HEK293T (cell line): ENCODE results near the gene TTC28.

Experiments used
- BHLHE40 ChIP-seq: fragments of 450-650 bp; IDR thresholded peaks from 2 replicates; pipeline ENCODE4 v1.6.1; 2016; ENCODE audit warnings: mild to moderate bottlenecking, moderate library complexity, borderline replicate concordance
- ELF4 ChIP-seq: fragments of 450-650 bp; IDR thresholded peaks from 2 replicates; pipeline ENCODE4 v1.6.1; 2017; ENCODE audit warnings: antibody characterized with exemption
- FOXA1 ChIP-seq: fragments of 450-650 bp; IDR thresholded peaks from 2 replicates; pipeline ENCODE4 v1.6.1; 2016; ENCODE audit warnings: mild to moderate bottlenecking
- FOXM1 ChIP-seq: fragments of 450-650 bp; IDR thresholded peaks from 2 replicates; pipeline ENCODE4 v1.6.1; 2017; ENCODE audit warnings: mild to moderate bottlenecking, borderline replicate concordance
- L3MBTL2 ChIP-seq: fragments of 450-650 bp; conservative IDR thresholded peaks from 2 replicates; pipeline ENCODE4 v1.6.1; 2016; ENCODE audit warnings: mild to moderate bottlenecking
- LEF1 ChIP-seq: fragments of 450-650 bp; IDR thresholded peaks from 2 replicates; pipeline ENCODE4 v1.6.1; 2017; ENCODE audit warnings: mild to moderate bottlenecking, borderline replicate concordance
- NFRKB ChIP-seq: fragments of 450-650 bp; IDR thresholded peaks from 2 replicates; pipeline ENCODE4 v1.6.1; 2016; ENCODE audit warnings: mild to moderate bottlenecking, moderate library complexity
- SP1 ChIP-seq: fragments of 450-650 bp; IDR thresholded peaks from 2 replicates; pipeline ENCODE4 v1.6.1; 2017
- SUZ12 ChIP-seq: fragments of 450-650 bp; IDR thresholded peaks from 2 replicates; pipeline ENCODE4 v1.6.1; 2016; ENCODE audit warnings: mild to moderate bottlenecking
- TARDBP ChIP-seq: fragments of 450-650 bp; IDR thresholded peaks from 2 replicates; pipeline ENCODE4 v1.6.1; 2016
- ZNF384 ChIP-seq: fragments of 450-650 bp; IDR thresholded peaks from 2 replicates; pipeline ENCODE4 v1.6.1; 2016

- TF ChIP-seq NFRKB (no peak), TARDBP (no peak), SP1 (no peak), SUZ12 (no peak), FOXM1 (no peak), ZNF384 (no peak), ELF4 (no peak), L3MBTL2 (no peak), FOXA1 (no peak), BHLHE40 (no peak), LEF1 (no peak)
These were observed 476.4 kb downstream of the TTC28 start for GRCh38 chr22:28203286-28203685.
